RWPE2 (cell line): ENCODE data around the gene CLIC1.

Experiments used
- ATAC-seq: fragments of 200-7000 bp; cut with Tn5 transposase; 3 replicates; pipeline ENCODE4 v1.9.1; 2021; ENCODE audit warnings: low read depth
- DNase-seq: peaks from one replicate; pipeline ENCODE4 v3.0.0-alpha.2; 2020; ENCODE audit warnings: low spot score
- H3K27ac ChIP-seq: fragments of 450-650 bp; 2 replicates; pipeline ENCODE4 v1.5.1; 2017; ENCODE audit warnings: mild to moderate bottlenecking; ENCODE audit not compliant: poor library complexity, severe bottlenecking
- H3K27me3 ChIP-seq: fragments of 250-450 bp; sonication (Bioruptor Pico); 2 replicates; pipeline ENCODE4 v1.5.1; 2021; ENCODE audit warnings: mild to moderate bottlenecking, moderate library complexity; ENCODE audit not compliant: insufficient read depth, poor library complexity, severe bottlenecking
- H3K36me3 ChIP-seq: fragments of 250-450 bp; sonication (Bioruptor Pico); 2 replicates; pipeline ENCODE4 v1.5.1; 2020; ENCODE audit warnings: low read depth, mild to moderate bottlenecking, moderate library complexity
- H3K4me1 ChIP-seq: fragments of 250-450 bp; sonication (Bioruptor Pico); 2 replicates; pipeline ENCODE4 v1.5.1; 2021; ENCODE audit warnings: mild to moderate bottlenecking, moderate library complexity; ENCODE audit not compliant: insufficient read depth, poor library complexity, severe bottlenecking
- H3K4me3 ChIP-seq: fragments of 250-450 bp; sonication (Bioruptor Pico); 2 replicates; pipeline ENCODE4 v1.5.1; 2021; ENCODE audit warnings: mild to moderate bottlenecking, moderate library complexity; ENCODE audit not compliant: severe bottlenecking
- H3K9me3 ChIP-seq: fragments of 250-450 bp; sonication (Bioruptor Pico); 2 replicates; pipeline ENCODE4 v1.5.1; 2021; ENCODE audit warnings: mild to moderate bottlenecking, moderate library complexity; ENCODE audit not compliant: severe bottlenecking
- TF ChIP-seq, protein P1 (sequence below): fragments of 450-650 bp; IDR thresholded peaks from one replicate; pipeline ENCODE4 v1.5.1; 2017; ENCODE audit warnings: mild to moderate bottlenecking, moderate library complexity; ENCODE audit not compliant: poor library complexity, severe bottlenecking

CLIC1 gene

GRCh38 chr6:31707701-31708100, 28.6 kb downstream of the CLIC1 start:
- no peaks in the 10 kb centered on the region for H3K9me3 ChIP-seq
- no peak overlapping the region for H3K27ac ChIP-seq
- H3K4me3 ChIP-seq: no peak overlapping the region
- no peaks in the 10 kb centered on the region for H3K27me3 ChIP-seq
- no peak for ATAC-seq
- TF ChIP-seq, protein P1, sequence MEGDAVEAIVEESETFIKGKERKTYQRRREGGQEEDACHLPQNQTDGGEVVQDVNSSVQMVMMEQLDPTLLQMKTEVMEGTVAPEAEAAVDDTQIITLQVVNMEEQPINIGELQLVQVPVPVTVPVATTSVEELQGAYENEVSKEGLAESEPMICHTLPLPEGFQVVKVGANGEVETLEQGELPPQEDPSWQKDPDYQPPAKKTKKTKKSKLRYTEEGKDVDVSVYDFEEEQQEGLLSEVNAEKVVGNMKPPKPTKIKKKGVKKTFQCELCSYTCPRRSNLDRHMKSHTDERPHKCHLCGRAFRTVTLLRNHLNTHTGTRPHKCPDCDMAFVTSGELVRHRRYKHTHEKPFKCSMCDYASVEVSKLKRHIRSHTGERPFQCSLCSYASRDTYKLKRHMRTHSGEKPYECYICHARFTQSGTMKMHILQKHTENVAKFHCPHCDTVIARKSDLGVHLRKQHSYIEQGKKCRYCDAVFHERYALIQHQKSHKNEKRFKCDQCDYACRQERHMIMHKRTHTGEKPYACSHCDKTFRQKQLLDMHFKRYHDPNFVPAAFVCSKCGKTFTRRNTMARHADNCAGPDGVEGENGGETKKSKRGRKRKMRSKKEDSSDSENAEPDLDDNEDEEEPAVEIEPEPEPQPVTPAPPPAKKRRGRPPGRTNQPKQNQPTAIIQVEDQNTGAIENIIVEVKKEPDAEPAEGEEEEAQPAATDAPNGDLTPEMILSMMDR: no peak
- DNase-seq: no peak
- no peaks in the 10 kb centered on the region for H3K36me3 ChIP-seq
- H3K4me1 ChIP-seq: peaks cover 5% of the 10 kb centered on the region

- Histone ChIP-seq H3K4me1 (peaks cover 5% of the 10 kb centered on the region), H3K27me3 (no peaks in the 10 kb centered on the region), H3K9me3 (no peaks in the 10 kb centered on the region), H3K27ac (no peak within 1 kb of the TSS), H3K36me3 (no peaks in the 10 kb centered on the region; the same call in 1 of the 2 replicates), H3K4me3 (no peak within 1 kb of the TSS)
- DNase-seq: no peak
- ATAC-seq: no peak
- TF ChIP-seq, protein P1: no peak
Observed at GRCh38 chr6:31706599-31706998, 29.7 kb downstream of the CLIC1 start, which contains the start of gene LY6G6F. Gene LY6G6F (plus strand): TSS chr6:31706866. CDS start chr6:31706907, 41 bp downstream.

DNA sequence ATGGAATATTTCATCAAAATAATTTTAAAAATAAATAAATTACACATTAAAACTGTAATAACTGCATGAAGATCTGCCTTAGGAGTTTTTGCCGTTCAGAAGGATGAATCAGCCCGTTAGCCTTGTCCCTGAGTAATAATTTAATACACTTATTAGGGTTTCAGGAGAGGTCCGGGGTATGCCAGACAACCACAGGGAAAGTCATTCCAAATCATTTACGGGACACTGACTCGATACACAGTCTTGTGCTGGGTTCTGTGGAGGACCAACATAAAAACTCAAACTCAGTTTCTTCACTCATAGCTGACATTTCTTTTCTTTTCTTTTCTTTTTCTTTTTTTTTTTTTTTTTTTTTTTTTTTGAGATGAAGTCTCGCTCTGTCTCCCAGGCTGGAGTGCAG, 30.4 kb downstream of the CLIC1 start:
- no peaks in the 10 kb centered on the region for H3K4me1 ChIP-seq
- no peak overlapping the region for H3K4me3 ChIP-seq
- H3K27ac ChIP-seq: no peak overlapping the region
- no peaks in the 10 kb centered on the region for H3K27me3 ChIP-seq
- no peaks in the 10 kb centered on the region for H3K9me3 ChIP-seq
- no peaks in the 10 kb centered on the region; the same call in 1 of the 2 replicates for H3K36me3 ChIP-seq
- DNase-seq (no peak), ATAC-seq (no peak)
- TF ChIP-seq, protein P1: no peak

GRCh38 chr6:31702819-31703716, 33.3 kb downstream of the CLIC1 start, which contains the start of gene ABHD16A:
Gene ABHD16A (minus strand): TSS chr6:31703324. CDS start chr6:31703281, 43 bp downstream.
- peak within 1 kb of the TSS; percentile 53 for H3K27ac ChIP-seq
- DNase-seq (peak; percentile 98), ATAC-seq (peak; percentile 93)
- peaks cover 17% of the 10 kb centered on the region for H3K36me3 ChIP-seq
- H3K27me3 ChIP-seq: no peaks in the 10 kb centered on the region
- H3K9me3 ChIP-seq: no peaks in the 10 kb centered on the region
- peak within 1 kb of the TSS; percentile 88 for H3K4me3 ChIP-seq
- TF ChIP-seq, protein P1: no peak
- no peaks in the 10 kb centered on the region for H3K4me1 ChIP-seq

GRCh38 chr6:31702405-31702818, 33.9 kb downstream of the CLIC1 start:
- peak overlapping the region; percentile 53 for H3K27ac ChIP-seq
- no peak for DNase-seq
- no peaks in the 10 kb centered on the region for H3K4me1 ChIP-seq
- peaks cover 17% of the 10 kb centered on the region for H3K36me3 ChIP-seq
- H3K4me3 ChIP-seq: peak overlapping the region; percentile 88
- no peaks in the 10 kb centered on the region for H3K27me3 ChIP-seq
- H3K9me3 ChIP-seq: no peaks in the 10 kb centered on the region
- TF ChIP-seq, protein P1: no peak
- ATAC-seq: peak; percentile 5; the same call in 2 of the 3 replicates
